GM12878 (cell line): Measurements from ENCODE around the gene GRM1. TPM values are rescaled to one million over a fixed set of nuclear protein-coding genes. Genes with fewer than 3 reads are reported as not detected.
A peak's percentile ranks its signal among the peaks of the same experiment; 100 is the strongest.

ENCODE experiments used
- ATAC-seq: fragments of 200-7000 bp; cut with Tn5 transposase; 3 replicates; pipeline ENCODE4 v1.9.1; 2020; ENCODE audit warnings: mild to moderate bottlenecking, moderate library complexity
- BruUV-seq: library from RNA; stranded (reverse); fragments of 400-500 nt; replicated peaks from 2 replicates; lab custom pipeline; 2021; lab: Mats Ljungman, UMichigan
- CTCF ChIA-PET: fragments of 300-600 bp; sonication (Branson Sonifier 250); formaldehyde crosslinking; extraction: SDS; loops from one replicate; lab custom pipeline; 2021; ENCODE audit warnings: inconsistent platforms; lab: Yijun Ruan, JAX
- POLR2A ChIA-PET: fragments of 350-600 bp; formaldehyde crosslinking; extraction: SDS; loops from one replicate; lab custom pipeline; 2021; ENCODE audit warnings: inconsistent platforms; lab: Charles Lee
- RAD21 ChIA-PET: fragments of 300-600 bp; sonication (Branson Sonifier 250); formaldehyde crosslinking; loops from one replicate; lab custom pipeline; 2023; ENCODE audit warnings: antibody characterized with exemption; ENCODE audit not compliant: unreplicated experiment; lab: Charles Lee
- SMC1A ChIA-PET: fragments of 300-600 bp; sonication (Branson Sonifier 250); formaldehyde crosslinking; loops from one replicate; lab custom pipeline; 2023; ENCODE audit not compliant: unreplicated experiment, uncharacterized antibody; lab: Charles Lee
- DNase-seq: peaks from one replicate; pipeline ENCODE4 v3.0.0-alpha.2; 2011; ENCODE audit warnings: low read depth, low spot score
- FAIRE-seq: peaks from 3 replicates; lab custom pipeline; 2011; peaks lifted over from hg19 to GRCh38; lab: Jason Lieb, UNC
- H2AFZ ChIP-seq: 2 replicates; pipeline ENCODE4 v1.6.0; 2011; ENCODE audit warnings: low read depth, low read length, control low read depth; ENCODE audit not compliant: control insufficient read depth
- H3K27ac ChIP-seq: 2 replicates; pipeline ENCODE4 v1.5.1; 2011; ENCODE audit warnings: control low read depth; ENCODE audit not compliant: control insufficient read depth, insufficient read depth
- H3K27me3 ChIP-seq, 2 experiments: replicated peaks in 1 of 2; 2 replicates each; pipeline versions ENCODE4 v1.6.0 to v1.6.1; 2011; ENCODE audit warnings: low read length in 1 of 2; ENCODE audit not compliant: control insufficient read depth in 2 of 2, insufficient read depth in 2 of 2
- H3K36me3 ChIP-seq, 2 experiments: 2 replicates each; pipeline ENCODE4 v1.5.1; 2011; ENCODE audit warnings: low read length in 1 of 2; ENCODE audit not compliant: control insufficient read depth in 2 of 2, insufficient read depth in 2 of 2
- H3K4me1 ChIP-seq: 2 replicates; pipeline ENCODE4 v1.6.1; 2011; ENCODE audit warnings: mild to moderate bottlenecking, low read length, moderate library complexity, mixed read lengths; ENCODE audit not compliant: control insufficient read depth, insufficient read depth
- H3K4me2 ChIP-seq: 2 replicates; pipeline ENCODE4 v1.6.0; 2011; ENCODE audit warnings: control low read depth; ENCODE audit not compliant: control insufficient read depth, insufficient read depth
- H3K4me3 ChIP-seq: fragments of 200-600 bp; sonication (generic); 2 replicates; pipeline ENCODE4 v1.5.1; 2016
- H3K79me2 ChIP-seq: 2 replicates; pipeline ENCODE4 v1.6.0; 2011; ENCODE audit warnings: low read length; ENCODE audit not compliant: control insufficient read depth, insufficient read depth
- H3K9ac ChIP-seq: 2 replicates; pipeline ENCODE4 v1.8.0; 2011; ENCODE audit warnings: low read length, control low read depth, mixed read lengths; ENCODE audit not compliant: control insufficient read depth, insufficient read depth
- H3K9me3 ChIP-seq: replicated peaks from 3 replicates; pipeline ENCODE4 v1.5.1; 2011; ENCODE audit warnings: mild to moderate bottlenecking, low read length; ENCODE audit not compliant: control insufficient read depth, insufficient read depth
- H4K20me1 ChIP-seq: 2 replicates; pipeline ENCODE4 v1.6.0; 2011; ENCODE audit not compliant: control insufficient read depth, insufficient read depth
- BMI1 ChIP-seq: fragments of 450-650 bp; IDR thresholded peaks from 2 replicates; pipeline ENCODE4 v1.6.1; 2016; ENCODE audit warnings: mild to moderate bottlenecking, moderate library complexity, borderline replicate concordance
- BRCA1 ChIP-seq: IDR thresholded peaks from 2 replicates; pipeline ENCODE4 v1.6.1; 2011; ENCODE audit warnings: low read depth, low read length, improper control_type of control experiment
- CBX3 ChIP-seq: fragments of 200-600 bp; sonication (generic); IDR thresholded peaks from 2 replicates; pipeline ENCODE4 v1.6.1; 2016; ENCODE audit warnings: low read depth, borderline replicate concordance
- EED ChIP-seq: sonication (generic); IDR thresholded peaks from 2 replicates; pipeline ENCODE4 v1.6.1; 2016; ENCODE audit warnings: antibody characterized with exemption, low read depth
- LARP7 ChIP-seq: fragments of 450-650 bp; IDR thresholded peaks from 2 replicates; pipeline ENCODE4 v1.6.1; 2017; ENCODE audit warnings: mild to moderate bottlenecking
- MTA3 ChIP-seq: IDR thresholded peaks from 2 replicates; pipeline ENCODE4 v1.6.1; 2012; ENCODE audit warnings: low read length, inconsistent platforms, borderline replicate concordance
- POU2F2 ChIP-seq: IDR thresholded peaks from 3 replicates; pipeline ENCODE4 v1.6.1; 2011; ENCODE audit warnings: low read depth, mild to moderate bottlenecking, low read length, borderline replicate concordance
- SIX5 ChIP-seq: IDR thresholded peaks from 2 replicates; pipeline ENCODE4 v1.6.1; 2011; ENCODE audit warnings: mild to moderate bottlenecking, low read depth, low read length, moderate library complexity; ENCODE audit not compliant: severe bottlenecking
- SMARCA5 ChIP-seq: fragments of 450-650 bp; IDR thresholded peaks from 2 replicates; pipeline ENCODE4 v1.6.1; 2017; ENCODE audit warnings: mild to moderate bottlenecking
- SP1 ChIP-seq: IDR thresholded peaks from one replicate; pipeline ENCODE4 v1.6.1; 2011; ENCODE audit warnings: low read depth, low read length
- ZNF274 ChIP-seq: IDR thresholded peaks from one replicate; pipeline ENCODE4 v1.8.0; 2011; ENCODE audit not compliant: insufficient read length, insufficient read depth
- ZNF622 ChIP-seq: fragments of 450-650 bp; IDR thresholded peaks from 2 replicates; pipeline ENCODE4 v1.6.1; 2017; ENCODE audit warnings: mild to moderate bottlenecking, inconsistent platforms
- WGBS: methylation state at CpG from one replicate; pipeline ENCODE4 v1.1.6; 2016; ENCODE audit warnings: low lambda C conversion rate; ENCODE audit not compliant: insufficient replicate concordance, insufficient coverage; ENCODE audit errors: missing lambda C conversion rate; 5-methylcytosine and 5-hydroxymethylcytosine counted together
- in situ Hi-C: fragments of 300-500 bp; cut with MboI; formaldehyde crosslinking; loops from 9 replicates; pipeline ENCODE4 v1.14.3; 2018; ENCODE audit warnings: mixed read lengths
- intact Hi-C: fragments of 100-400 bp; cut with micrococcal nuclease; formaldehyde crosslinking; loops from one replicate; pipeline ENCODE4 v1.14.2; 2022; ENCODE audit not compliant: unreplicated experiment
- polyA plus RNA-seq, 11 experiments: library from polyadenylated mRNA; depleted of rRNA in 4 of 11; unstranded in 6 of 11; stranded (reverse) in 5 of 11; fragments of >200 nt; fragmentation: Nextera tagmentation in 4 of 11; fragmentation: Illumina TruSeq in 1 of 11; extraction: Ambion mirVana in 4 of 11; extraction: Trizol in 1 of 11; gene quantifications; 1 replicate in 1 of 11; 2 replicates in 10 of 11; pipeline versions ENCODE4 v1.2.1 to v1.2.3, GENCODE V29; 2011 to 2016; ENCODE audit warnings: inconsistent platforms in 2 of 11, missing spikeins in 2 of 11, low read depth in 1 of 11
- total RNA-seq, 4 experiments: library from RNA; depleted of rRNA in 3 of 4; stranded (reverse); fragments of >200 nt in 3 of 4; fragmentation: Illumina TruSeq in 1 of 4; extraction: Trizol in 1 of 4; gene quantifications; 2 replicates each; pipeline versions ENCODE4 v1.2.1 to v1.2.3, GENCODE V29; 2013 to 2021
- TF ChIP-seq, protein P1 (sequence below): fragments of 450-650 bp; IDR thresholded peaks from 2 replicates; pipeline ENCODE4 v1.6.1; 2017; ENCODE audit warnings: low read depth, mild to moderate bottlenecking, moderate library complexity
- TF ChIP-seq, protein P2 (sequence below): fragments of 450-650 bp; IDR thresholded peaks from 2 replicates; pipeline ENCODE4 v1.6.1; 2014; ENCODE audit warnings: mild to moderate bottlenecking
- TF ChIP-seq, protein P3 (sequence below): IDR thresholded peaks from 2 replicates; pipeline ENCODE4 v1.6.1; 2011; ENCODE audit warnings: borderline replicate concordance, low read depth, mild to moderate bottlenecking, moderate library complexity, mixed read lengths, low read length; ENCODE audit not compliant: insufficient read depth; ENCODE audit errors: extremely low read length

Gene GRM1
- total and polyA plus RNA-seq, 10 of the 15 experiments (the other 5 are each of a cell fraction or from before 2014, with no cell fraction given): 0.04 TPM; not detected in 9

DNA sequence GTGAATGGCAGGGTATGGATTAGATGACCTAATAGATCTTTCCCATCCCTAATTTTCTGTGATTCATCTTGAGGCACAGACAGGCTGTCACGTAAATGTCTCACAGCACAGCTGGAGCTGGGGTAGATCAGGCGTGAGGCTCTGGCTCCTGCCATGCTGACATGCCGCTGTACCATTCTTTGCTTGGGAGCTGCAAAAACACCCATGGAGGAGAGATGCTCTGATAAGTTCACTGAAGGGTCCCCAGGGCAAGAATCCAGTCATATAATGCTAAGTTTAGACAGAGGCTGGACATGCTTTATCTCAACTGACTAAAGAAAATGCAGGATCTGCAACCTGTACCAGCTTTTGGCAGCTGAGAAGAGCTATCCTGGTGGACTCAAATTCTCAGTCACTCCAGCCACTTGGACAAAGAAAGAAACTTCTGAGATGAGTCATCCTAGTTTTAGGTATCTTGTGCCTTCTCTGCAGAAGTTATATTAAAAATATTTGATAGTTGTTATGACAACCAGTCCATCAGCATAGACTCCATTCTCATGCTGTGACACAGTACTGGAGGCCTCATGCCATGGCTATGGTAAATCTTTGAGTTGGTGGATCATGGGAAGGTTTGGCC, 329.7 kb downstream of the GRM1 start:
- Histone ChIP-seq H3K27me3 (no peaks in the 10 kb centered on the region), H3K9ac (no peak overlapping the region), H3K9me3 (no peaks in the 10 kb centered on the region), H3K27ac (no peak overlapping the region), H3K4me3 (no peak overlapping the region), H3K4me2 (peak overlapping the region; percentile 67; the same call in 1 of the 2 replicates), H3K36me3 (no peaks in the 10 kb centered on the region), H3K4me1 (peaks cover 11% of the 10 kb centered on the region), H2AFZ (no peak overlapping the region), H4K20me1 (no peaks in the 10 kb centered on the region), H3K79me2 (no peaks in the 10 kb centered on the region)
- no TSS peak for BruUV-seq
- intact Hi-C loops (no loop called here), in situ Hi-C loops (no loop called here)
- CTCF ChIA-PET: no interaction called here
- SMC1A ChIA-PET: interaction anchor here (1.1 kb wide), 1 partner anchor 19 kb away, joined by 4 read pairs; no protein-coding TSS in a partner anchor
- 94% methylated on average over 2 of the region's 3 CpGs for WGBS
- TF ChIP-seq BMI1 (no peak), MTA3 (no peak), POU2F2 (no peak), SIX5 (no peak), CBX3 (no peak), LARP7 (no peak), BRCA1 (no peak), SP1 (no peak), SMARCA5 (no peak), EED (no peak), ZNF274 (no peak), ZNF622 (no peak)
- TF ChIP-seq, protein P1, sequence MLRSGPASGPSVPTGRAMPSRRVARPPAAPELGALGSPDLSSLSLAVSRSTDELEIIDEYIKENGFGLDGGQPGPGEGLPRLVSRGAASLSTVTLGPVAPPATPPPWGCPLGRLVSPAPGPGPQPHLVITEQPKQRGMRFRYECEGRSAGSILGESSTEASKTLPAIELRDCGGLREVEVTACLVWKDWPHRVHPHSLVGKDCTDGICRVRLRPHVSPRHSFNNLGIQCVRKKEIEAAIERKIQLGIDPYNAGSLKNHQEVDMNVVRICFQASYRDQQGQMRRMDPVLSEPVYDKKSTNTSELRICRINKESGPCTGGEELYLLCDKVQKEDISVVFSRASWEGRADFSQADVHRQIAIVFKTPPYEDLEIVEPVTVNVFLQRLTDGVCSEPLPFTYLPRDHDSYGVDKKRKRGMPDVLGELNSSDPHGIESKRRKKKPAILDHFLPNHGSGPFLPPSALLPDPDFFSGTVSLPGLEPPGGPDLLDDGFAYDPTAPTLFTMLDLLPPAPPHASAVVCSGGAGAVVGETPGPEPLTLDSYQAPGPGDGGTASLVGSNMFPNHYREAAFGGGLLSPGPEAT: no peak
- TF ChIP-seq, protein P2, sequence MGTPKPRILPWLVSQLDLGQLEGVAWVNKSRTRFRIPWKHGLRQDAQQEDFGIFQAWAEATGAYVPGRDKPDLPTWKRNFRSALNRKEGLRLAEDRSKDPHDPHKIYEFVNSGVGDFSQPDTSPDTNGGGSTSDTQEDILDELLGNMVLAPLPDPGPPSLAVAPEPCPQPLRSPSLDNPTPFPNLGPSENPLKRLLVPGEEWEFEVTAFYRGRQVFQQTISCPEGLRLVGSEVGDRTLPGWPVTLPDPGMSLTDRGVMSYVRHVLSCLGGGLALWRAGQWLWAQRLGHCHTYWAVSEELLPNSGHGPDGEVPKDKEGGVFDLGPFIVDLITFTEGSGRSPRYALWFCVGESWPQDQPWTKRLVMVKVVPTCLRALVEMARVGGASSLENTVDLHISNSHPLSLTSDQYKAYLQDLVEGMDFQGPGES: no peak
- TF ChIP-seq, protein P3, sequence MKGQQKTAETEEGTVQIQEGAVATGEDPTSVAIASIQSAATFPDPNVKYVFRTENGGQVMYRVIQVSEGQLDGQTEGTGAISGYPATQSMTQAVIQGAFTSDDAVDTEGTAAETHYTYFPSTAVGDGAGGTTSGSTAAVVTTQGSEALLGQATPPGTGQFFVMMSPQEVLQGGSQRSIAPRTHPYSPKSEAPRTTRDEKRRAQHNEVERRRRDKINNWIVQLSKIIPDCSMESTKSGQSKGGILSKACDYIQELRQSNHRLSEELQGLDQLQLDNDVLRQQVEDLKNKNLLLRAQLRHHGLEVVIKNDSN: no peak
- FAIRE-seq (no peak), ATAC-seq (peak; percentile 16; the same call in 2 of the 3 replicates), DNase-seq (no peak)
- RAD21 ChIA-PET: no interaction called here
- POLR2A ChIA-PET: no interaction called here
